Epithelial cell of prostate (primary cell): ENCODE data around the gene DNM2.
A peak's percentile ranks its signal among the peaks of the same experiment; 100 is the strongest.

ENCODE experiments used
- DNase-seq: peaks from one replicate; pipeline ENCODE4 v3.0.0-alpha.2; 2011; ENCODE audit warnings: low read depth, low spot score
- H3K27ac ChIP-seq: fragments of 450-650 bp; 2 replicates; pipeline ENCODE4 v1.5.1; 2017; ENCODE audit warnings: mild to moderate bottlenecking

DNM2 gene

DNA sequence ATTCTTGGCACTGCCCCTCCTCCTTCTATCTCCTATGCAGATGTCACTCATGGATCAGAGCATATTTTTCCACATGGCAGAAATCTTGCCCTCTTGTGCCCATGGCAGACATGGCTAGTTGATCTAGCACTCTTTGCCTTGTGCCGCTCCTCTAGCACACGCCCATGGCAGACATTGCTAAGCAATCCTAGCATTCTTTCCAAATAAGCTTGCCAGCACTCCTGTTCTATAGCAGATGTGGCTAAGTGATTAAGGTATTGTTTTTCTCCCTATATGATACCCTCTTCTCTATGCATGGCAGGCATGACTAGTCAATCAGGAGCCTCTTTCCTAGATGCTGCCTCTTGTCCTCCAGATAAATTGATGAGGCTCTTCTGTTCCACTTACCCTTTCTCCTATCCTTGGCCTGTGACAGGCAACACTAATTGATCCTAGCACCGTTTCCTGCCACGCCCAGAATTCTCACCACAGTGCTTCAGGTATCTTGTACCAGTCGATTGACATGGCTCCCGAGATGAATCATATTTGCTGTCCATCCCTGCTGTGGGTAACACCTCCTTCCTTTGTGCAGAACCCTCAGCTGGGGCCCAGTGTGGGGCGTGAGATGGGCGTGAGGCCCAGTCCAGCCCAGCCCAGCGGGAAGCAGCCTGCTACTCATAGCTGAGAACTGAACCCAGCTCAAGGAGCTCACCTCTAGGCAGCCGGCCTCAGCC, 91.2 kb downstream of the DNM2 start:
- peak; percentile 51 for DNase-seq
- H3K27ac ChIP-seq = peak overlapping the region; percentile 86

DNA sequence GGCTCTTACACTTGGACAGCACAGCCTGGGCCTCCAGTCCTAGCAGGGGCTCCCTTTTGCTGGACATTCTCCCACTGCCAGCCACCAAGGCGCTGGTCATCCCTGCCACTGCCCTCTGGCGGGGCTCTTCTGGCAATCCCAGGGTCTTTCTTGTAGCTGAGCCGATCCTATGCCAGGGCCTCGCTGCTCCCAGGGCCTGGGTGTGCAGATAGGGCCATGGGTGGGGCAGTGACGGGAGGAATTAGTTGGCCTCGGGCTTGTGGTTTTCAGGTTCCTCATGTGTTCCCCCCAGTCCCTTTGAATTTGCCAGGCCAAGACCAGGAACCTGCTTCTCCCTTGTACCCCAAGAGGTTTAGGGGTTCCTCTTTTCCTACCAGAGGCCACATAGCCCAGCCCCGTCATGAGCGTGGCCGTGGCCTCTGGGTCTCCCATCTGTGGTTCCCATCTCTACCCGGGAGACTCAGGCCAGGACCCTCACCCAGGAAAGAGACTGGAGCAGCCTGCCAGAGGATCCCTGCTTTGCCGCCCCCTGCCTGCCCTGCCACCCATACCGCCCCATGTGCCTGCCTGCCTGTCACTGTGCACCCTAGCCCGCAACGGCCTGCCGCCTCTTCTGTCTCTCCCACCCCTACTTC, 91.9 kb downstream of the DNM2 start:
- no peak for DNase-seq
- H3K27ac ChIP-seq = peak overlapping the region; percentile 86

- H3K27ac ChIP-seq = no peak overlapping the region
These were observed 93.7 kb downstream of the DNM2 start for GRCh38 chr19:10811391-10812111.

DNA sequence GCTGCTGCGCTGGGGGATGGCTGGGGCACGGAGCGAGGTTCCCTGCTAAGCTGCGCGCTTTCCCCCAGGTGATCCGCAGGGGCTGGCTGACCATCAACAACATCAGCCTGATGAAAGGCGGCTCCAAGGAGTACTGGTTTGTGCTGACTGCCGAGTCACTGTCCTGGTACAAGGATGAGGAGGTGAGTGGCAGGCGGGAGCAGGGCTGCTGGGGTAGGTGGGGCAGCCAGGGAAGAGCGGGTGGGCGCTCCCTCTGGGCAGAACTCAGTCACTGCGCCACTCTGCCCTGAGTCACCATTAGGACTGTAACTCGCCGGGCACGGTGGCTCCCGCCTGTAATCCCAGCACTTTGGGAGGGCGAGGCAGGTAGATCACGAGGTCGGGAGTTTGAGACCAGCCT, 94.3 kb downstream of the DNM2 start:
- DNase-seq = no peak
- no peak overlapping the region for H3K27ac ChIP-seq

More at GRCh38 chr19:10811391-10812111, 93.7 kb downstream of the DNM2 start:
- DNase-seq = no peak

- DNase-seq = no peak
- peak overlapping the region; percentile 17 for H3K27ac ChIP-seq
These were observed 95.1 kb downstream of the DNM2 start for GRCh38 chr19:10812902-10813404.

- H3K27ac ChIP-seq = no peak overlapping the region
- no peak for DNase-seq
These were observed 97.2 kb downstream of the DNM2 start for GRCh38 chr19:10815007-10815536.

- H3K27ac ChIP-seq = no peak overlapping the region
- no peak for DNase-seq
These were observed 98.2 kb downstream of the DNM2 start for GRCh38 chr19:10815969-10816644.

DNA sequence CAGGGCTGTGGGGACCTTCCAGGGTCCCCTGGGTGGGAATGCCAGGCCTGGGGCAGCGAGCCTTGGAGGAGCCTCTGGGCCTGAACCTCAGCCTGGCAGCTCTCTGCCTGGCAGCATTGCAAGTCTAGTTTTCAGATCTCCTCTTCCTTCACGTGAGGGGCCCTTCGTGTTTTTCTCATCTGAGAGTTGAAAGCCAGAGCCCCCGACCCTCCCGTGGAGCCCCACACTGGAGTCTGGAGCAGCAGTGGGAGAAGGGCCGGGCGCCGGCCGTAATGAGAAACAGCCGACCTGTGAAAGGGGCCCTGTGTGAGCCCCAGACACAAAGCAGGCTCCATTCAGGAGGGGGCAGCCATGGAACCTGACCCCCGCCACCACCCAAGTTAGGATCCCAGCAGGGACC, 98.8 kb downstream of the DNM2 start:
- H3K27ac ChIP-seq = no peak overlapping the region
- DNase-seq = no peak

DNA sequence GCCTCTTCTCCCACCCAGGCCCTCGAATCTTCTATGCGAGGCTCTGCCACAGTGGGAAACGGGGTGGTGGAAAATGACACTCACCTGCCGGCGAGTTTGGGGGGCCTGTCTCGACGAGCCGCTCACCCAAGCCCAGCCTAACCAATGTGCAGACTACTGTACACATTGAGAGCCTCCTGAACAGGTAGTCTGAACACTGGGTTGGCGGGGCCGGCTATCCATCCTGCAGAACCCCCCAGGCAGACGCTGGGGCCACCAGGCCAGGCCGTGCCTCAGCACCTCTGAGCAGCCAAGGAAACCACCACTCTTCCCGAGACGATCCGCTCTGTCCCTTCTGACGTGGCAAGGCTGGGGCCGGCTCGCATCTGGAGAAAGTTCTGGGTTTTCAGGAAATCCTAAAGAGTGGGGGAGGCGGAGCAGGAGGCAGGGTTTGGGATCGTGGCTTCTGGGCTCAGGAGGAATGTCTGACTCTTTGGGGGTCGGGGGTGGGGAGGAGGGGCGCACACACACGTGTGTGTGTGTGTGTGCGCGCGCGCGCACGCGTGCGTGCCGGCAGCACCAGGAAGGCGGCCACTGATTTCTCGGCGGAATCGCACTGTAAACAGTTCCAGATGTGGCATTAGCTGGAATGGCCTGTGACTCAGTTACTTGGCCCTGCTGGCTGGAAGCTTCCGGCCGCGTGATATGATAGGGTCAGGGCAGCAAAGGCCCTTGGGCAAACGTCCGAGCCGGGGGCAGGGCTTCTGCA, 99.6 kb downstream of the DNM2 start:
- no peak for DNase-seq

DNA sequence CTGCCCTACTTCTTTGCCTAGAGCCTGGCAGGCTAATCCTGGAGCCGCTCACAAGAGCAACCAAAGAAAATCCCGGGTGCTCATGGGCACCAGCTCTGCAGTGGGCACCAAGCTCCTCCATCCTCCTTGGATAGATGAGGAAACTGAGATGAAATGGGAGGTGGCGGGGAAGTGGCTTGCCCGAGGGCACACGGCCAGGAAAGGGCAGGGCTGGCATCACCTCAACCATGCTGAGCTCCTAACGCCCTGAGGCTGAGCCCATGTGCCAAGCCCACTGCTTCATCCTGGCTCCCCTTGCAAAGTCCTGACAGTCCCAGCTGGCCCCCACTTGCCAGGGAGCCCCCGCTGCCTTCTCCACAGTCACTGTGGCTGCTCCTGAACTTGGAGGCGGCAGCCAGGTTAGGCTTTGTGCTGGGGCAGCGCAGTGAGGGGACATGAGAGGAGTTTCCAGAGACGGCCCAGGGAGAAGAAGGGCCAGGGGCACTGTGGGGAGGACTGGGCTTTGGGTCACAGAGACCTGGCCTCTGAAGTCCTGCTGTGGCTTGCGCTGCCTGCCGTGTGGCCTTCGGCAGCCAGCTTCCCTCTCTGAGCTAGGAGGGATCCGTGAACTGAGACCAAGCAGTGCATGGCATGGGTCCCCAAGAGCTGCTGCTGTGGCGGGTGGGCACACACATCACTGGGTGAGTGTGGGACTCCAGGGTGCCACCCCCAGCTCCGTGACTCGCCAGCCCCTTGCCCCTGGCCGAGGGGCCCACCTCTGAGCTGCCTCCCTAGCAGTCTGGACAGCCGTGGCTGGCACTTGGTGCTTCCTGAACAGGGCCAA, 100.6 kb downstream of the DNM2 start:
- no peak overlapping the region for H3K27ac ChIP-seq

More for the DNA sequence above, 99.6 kb downstream of the DNM2 start:
- no peak overlapping the region for H3K27ac ChIP-seq

DNA sequence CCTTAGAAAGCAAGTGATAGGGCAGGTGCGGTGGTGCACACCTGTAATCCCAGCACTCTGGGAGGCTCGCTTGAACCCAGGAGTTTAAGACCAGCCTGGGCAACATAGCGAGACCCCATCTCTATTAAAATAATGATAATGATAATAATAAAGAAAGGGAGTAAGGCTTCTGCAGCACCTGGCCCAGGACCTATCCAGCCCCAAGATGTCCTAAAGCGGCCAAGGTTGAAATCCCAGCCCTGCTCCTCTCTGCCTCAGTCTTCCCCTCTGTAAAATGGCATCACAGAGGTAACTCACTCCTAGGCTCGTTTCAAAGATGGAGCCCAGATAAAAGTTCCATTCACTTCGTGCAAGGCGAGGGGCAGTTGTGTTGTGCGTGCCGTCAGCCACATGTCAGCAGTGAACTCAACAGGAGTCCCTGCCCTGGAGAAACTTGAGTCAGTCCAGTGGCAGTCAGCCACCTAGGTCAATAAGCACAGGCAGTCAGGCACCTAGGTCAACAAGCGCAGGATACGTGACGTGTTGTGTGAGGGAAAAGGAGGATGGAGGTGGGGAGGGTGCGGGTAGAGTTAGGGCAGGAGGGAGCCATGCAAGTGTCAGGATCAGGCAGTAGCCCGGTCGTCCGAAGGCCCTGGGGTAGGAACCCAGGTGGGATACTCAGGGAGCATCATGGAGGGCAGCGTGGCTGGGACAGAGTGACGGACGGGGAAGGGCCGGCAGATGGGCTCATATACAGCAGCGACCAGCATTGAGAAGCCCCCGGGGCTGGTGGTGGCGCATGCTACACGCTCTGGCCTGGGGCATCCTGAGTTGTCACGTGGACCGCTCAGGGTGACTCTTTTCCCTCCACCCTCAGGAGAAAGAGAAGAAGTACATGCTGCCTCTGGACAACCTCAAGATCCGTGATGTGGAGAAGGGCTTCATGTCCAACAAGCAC, 101.5 kb downstream of the DNM2 start:
- H3K27ac ChIP-seq = no peak overlapping the region
- DNase-seq = no peak

More for the DNA sequence above, 100.6 kb downstream of the DNM2 start:
- DNase-seq = no peak

- no peak for DNase-seq
These were observed 102.3 kb downstream of the DNM2 start for GRCh38 chr19:10820173-10820572.

DNA sequence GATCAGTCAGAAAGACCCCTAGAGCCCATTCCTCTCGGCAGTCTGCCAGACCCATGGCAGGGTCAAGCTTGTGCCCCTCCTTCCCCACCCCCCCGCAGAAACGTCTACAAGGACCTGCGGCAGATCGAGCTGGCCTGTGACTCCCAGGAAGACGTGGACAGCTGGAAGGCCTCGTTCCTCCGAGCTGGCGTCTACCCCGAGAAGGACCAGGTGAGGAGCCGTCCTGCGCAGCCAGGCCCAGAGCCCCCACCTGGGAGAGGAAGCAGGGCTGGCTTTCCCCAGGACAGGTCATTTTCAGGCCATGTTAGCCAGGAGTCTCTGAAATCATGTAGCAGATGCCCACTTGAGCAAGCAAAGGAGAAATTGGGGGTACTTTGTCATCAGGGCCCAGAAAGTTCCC, 105.8 kb downstream of the DNM2 start:
- DNase-seq = no peak
- H3K27ac ChIP-seq = no peak overlapping the region

More at GRCh38 chr19:10820173-10820572, 102.3 kb downstream of the DNM2 start:
- no peak overlapping the region for H3K27ac ChIP-seq

DNA sequence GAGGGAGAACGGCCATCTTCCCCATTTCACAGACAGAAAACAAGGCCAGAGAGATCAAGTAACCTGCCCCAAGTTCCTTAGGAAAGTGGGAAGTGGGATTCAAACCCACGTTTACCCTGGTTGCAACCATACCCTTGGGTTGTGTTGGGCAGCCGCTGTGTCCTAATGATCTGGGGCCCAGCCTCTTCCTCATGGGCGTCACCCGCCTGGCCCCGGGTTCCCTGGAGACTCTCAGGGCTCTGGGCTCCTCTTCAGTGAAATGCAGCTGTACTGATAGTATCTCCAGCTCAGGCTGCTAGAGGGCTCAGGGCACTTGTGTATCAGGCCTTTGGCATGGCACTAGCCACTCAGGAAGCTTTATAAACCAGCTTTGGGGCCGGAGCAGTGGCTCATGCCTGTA, 108.4 kb downstream of the DNM2 start:
- H3K27ac ChIP-seq = no peak overlapping the region
- no peak for DNase-seq

GRCh38 chr19:10826846-10827245, 109.0 kb downstream of the DNM2 start:
- DNase-seq = no peak
- no peak overlapping the region for H3K27ac ChIP-seq

GRCh38 chr19:10828981-10829821, 111.3 kb downstream of the DNM2 start:
- no peak overlapping the region for H3K27ac ChIP-seq
- no peak for DNase-seq

DNA sequence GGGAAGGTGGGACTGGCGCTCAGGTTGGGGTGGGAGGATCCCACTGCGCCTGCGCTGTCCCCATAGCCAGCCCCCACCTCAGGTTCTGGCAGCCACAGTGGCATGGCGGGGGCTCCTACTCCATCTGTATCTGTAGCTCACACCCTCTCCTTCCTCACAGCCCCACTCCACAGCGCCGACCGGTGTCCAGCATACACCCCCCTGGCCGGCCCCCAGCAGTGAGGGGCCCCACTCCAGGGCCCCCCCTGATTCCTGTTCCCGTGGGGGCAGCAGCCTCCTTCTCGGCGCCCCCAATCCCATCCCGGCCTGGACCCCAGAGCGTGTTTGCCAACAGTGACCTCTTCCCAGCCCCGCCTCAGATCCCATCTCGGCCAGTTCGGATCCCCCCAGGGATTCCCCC, 112.1 kb downstream of the DNM2 start:
- H3K27ac ChIP-seq = no peak overlapping the region
- DNase-seq = no peak
